Gastroesophageal sphincter (tissue), 4 donors: ENCODE results near the gene CALHM6. TPM values are rescaled to one million over a fixed set of nuclear protein-coding genes. Genes with fewer than 3 reads are reported as not detected.

Experiments used
- ATAC-seq: fragments of 150-250 bp; one replicate; pipeline ENCODE4 v1.9.1; 2016; ENCODE audit warnings: mild to moderate bottlenecking, moderate library complexity
- H3K27ac ChIP-seq, 4 donors: fragments of 200-600 bp; sonication (generic) in 3 of 4; 1 replicate in 3 of 4; 2 replicates in 1 of 4; pipeline ENCODE4 v1.5.1; 2016 to 2019
- H3K27me3 ChIP-seq: fragments of 200-600 bp; sonication (generic); one replicate; pipeline ENCODE4 v1.5.1; 2019
- H3K36me3 ChIP-seq, 2 donors: fragments of 200-600 bp; sonication (generic); one replicate each; pipeline ENCODE4 v1.5.1; 2019; ENCODE audit warnings: control low read depth in 1 of 2
- H3K4me1 ChIP-seq, 3 donors: fragments of 200-600 bp; sonication (generic); 1 replicate in 2 of 3; 2 replicates in 1 of 3; pipeline ENCODE4 v1.5.1; 2016 to 2019; ENCODE audit warnings: control low read depth in 2 of 3
- H3K4me3 ChIP-seq, 2 donors: fragments of 200-600 bp; sonication (generic); one replicate each; pipeline ENCODE4 v1.5.1; 2019; ENCODE audit warnings: mild to moderate bottlenecking in 1 of 2, moderate library complexity in 1 of 2
- H3K9me3 ChIP-seq, 3 donors: fragments of 200-600 bp; sonication (generic); one replicate each; pipeline ENCODE4 v1.5.1; 2017 to 2019; ENCODE audit warnings: control low read depth in 2 of 3
- EP300 ChIP-seq: sonication (generic); formaldehyde crosslinking; IDR thresholded peaks from one replicate; pipeline ENCODE4 v1.6.1; 2017; ENCODE audit warnings: antibody characterized with exemption, mild to moderate bottlenecking
- POLR2A ChIP-seq, 2 donors: fragments of 450-650 bp; IDR thresholded peaks; one replicate each; pipeline ENCODE4 v1.6.1; 2017; ENCODE audit warnings: antibody characterized with exemption in 2 of 2, mild to moderate bottlenecking in 2 of 2, moderate library complexity in 1 of 2
- POLR2AphosphoS5 ChIP-seq: sonication (generic); formaldehyde crosslinking; IDR thresholded peaks from one replicate; pipeline ENCODE4 v1.6.1; 2017; ENCODE audit warnings: antibody characterized with exemption
- WGBS, 2 donors: methylation state at CpG; one replicate each; pipeline ENCODE4 v1.1.5; 2018; ENCODE audit warnings: low coverage in 1 of 2; 5-methylcytosine and 5-hydroxymethylcytosine counted together
- total RNA-seq, 4 donors: library from RNA; depleted of rRNA; stranded (reverse); fragments of >200 nt; gene quantifications; one replicate each; pipeline ENCODE4 v1.1.0, GENCODE V29; 2016
- TF ChIP-seq, protein P1 (sequence below), 4 experiments: fragments of 200-600 bp in 2 of 4; fragments of 450-650 bp in 2 of 4; sonication (generic) in 1 of 4; IDR thresholded peaks; one replicate each; pipeline ENCODE4 v1.5.1; 2017 to 2019; ENCODE audit warnings: antibody characterized with exemption in 4 of 4, mild to moderate bottlenecking in 2 of 4, moderate library complexity in 2 of 4

The CALHM6 gene
- total RNA-seq, 4 donors from 2014 or later, result 0.50 to 6.9 (median 4.2) TPM; not detected in 1

GRCh38 chr6:116447496-116448011, 13.6 kb upstream of the CALHM6 start:
- H3K27me3 ChIP-seq, result no peaks in the 10 kb centered on the region
- no peak overlapping the region for H3K4me3 ChIP-seq
- no peaks in the 10 kb centered on the region for H3K9me3 ChIP-seq
- H3K27ac ChIP-seq, result peak overlapping the region in 1 of 4 donors; percentile 23
- TF ChIP-seq EP300 (no peak), POLR2A (IDR thresholded peaks at IDR 0.05) (no peak), POLR2AphosphoS5 (no peak)
- TF ChIP-seq, protein P1, sequence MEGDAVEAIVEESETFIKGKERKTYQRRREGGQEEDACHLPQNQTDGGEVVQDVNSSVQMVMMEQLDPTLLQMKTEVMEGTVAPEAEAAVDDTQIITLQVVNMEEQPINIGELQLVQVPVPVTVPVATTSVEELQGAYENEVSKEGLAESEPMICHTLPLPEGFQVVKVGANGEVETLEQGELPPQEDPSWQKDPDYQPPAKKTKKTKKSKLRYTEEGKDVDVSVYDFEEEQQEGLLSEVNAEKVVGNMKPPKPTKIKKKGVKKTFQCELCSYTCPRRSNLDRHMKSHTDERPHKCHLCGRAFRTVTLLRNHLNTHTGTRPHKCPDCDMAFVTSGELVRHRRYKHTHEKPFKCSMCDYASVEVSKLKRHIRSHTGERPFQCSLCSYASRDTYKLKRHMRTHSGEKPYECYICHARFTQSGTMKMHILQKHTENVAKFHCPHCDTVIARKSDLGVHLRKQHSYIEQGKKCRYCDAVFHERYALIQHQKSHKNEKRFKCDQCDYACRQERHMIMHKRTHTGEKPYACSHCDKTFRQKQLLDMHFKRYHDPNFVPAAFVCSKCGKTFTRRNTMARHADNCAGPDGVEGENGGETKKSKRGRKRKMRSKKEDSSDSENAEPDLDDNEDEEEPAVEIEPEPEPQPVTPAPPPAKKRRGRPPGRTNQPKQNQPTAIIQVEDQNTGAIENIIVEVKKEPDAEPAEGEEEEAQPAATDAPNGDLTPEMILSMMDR (IDR thresholded peaks at IDR 0.05), result no peak
- H3K4me1 ChIP-seq, result no peaks in the 10 kb centered on the region
- WGBS, 2 donors, result 4 to 6% methylated on average over 2 of the region's 2 CpGs
- no peaks in the 10 kb centered on the region for H3K36me3 ChIP-seq
- peak; percentile 73 for ATAC-seq

- no peak for ATAC-seq
- Histone ChIP-seq H3K9me3 (no peaks in the 10 kb centered on the region), H3K4me3 (no peak overlapping the region), H3K36me3 (no peaks in the 10 kb centered on the region), H3K27ac (no peak overlapping the region), H3K27me3 (no peaks in the 10 kb centered on the region), H3K4me1 (no peaks in the 10 kb centered on the region)
- no peak for TF ChIP-seq POLR2AphosphoS5
- no peak for TF ChIP-seq EP300
- TF ChIP-seq POLR2A (IDR thresholded peaks at IDR 0.05), result no peak
- TF ChIP-seq, protein P1 (IDR thresholded peaks at IDR 0.05), result no peak
- 69 to 100% methylated on average over 1 of the region's 1 CpG for WGBS, 2 donors
Measured at GRCh38 chr6:116449565-116449964, 11.6 kb upstream of the CALHM6 start.

GRCh38 chr6:116450185-116450710, 10.9 kb upstream of the CALHM6 start:
- WGBS, 2 donors, result 80 to 83% methylated on average over 1 of the region's 1 CpG
- Histone ChIP-seq H3K9me3 (no peaks in the 10 kb centered on the region), H3K4me1 (no peaks in the 10 kb centered on the region), H3K36me3 (no peaks in the 10 kb centered on the region), H3K27ac (no peak overlapping the region), H3K27me3 (no peaks in the 10 kb centered on the region), H3K4me3 (no peak overlapping the region)
- no peak for TF ChIP-seq EP300
- TF ChIP-seq, protein P1 (IDR thresholded peaks at IDR 0.05), result no peak
- ATAC-seq, result no peak

GRCh38 chr6:116450769-116451740, 10.1 kb upstream of the CALHM6 start:
- TF ChIP-seq EP300 (no peak), POLR2AphosphoS5 (no peak), POLR2A (IDR thresholded peaks at IDR 0.05) (no peak)
- TF ChIP-seq, protein P1 (IDR thresholded peaks at IDR 0.05), result no peak
- Histone ChIP-seq H3K27me3 (no peaks in the 10 kb centered on the region), H3K4me1 (no peaks in the 10 kb centered on the region), H3K4me3 (no peak overlapping the region), H3K36me3 (no peaks in the 10 kb centered on the region), H3K9me3 (no peaks in the 10 kb centered on the region), H3K27ac (no peak overlapping the region)
- WGBS, 2 donors, result 66 to 82% methylated on average over 6 to 9 of the region's 9 CpGs
- no peak for ATAC-seq
